Kidney epithelial cell (primary cell): ENCODE measurements around the gene ARL6. TPM values are rescaled to one million over a fixed set of nuclear protein-coding genes. Genes with fewer than 3 reads are reported as not detected.

Source experiments
- DNase-seq: peaks from one replicate; pipeline ENCODE4 v3.0.0-alpha.2; 2010; ENCODE audit warnings: low read depth
- H3K27me3 ChIP-seq: 2 replicates; pipeline ENCODE4 v1.6.0; 2011; ENCODE audit warnings: low read length; ENCODE audit not compliant: control insufficient read depth, insufficient read depth
- H3K36me3 ChIP-seq: 2 replicates; pipeline ENCODE4 v1.5.1; 2011; ENCODE audit warnings: low read length; ENCODE audit not compliant: control insufficient read depth, insufficient read depth
- H3K4me3 ChIP-seq: 2 replicates; pipeline ENCODE4 v1.5.1; 2011; ENCODE audit warnings: low read depth, mild to moderate bottlenecking, control low read depth, low read length
- total RNA-seq: library from RNA; depleted of rRNA; stranded (reverse); fragments of >200 nt; gene quantifications from 2 replicates; pipeline ENCODE4 v1.2.3, GENCODE V29; 2015
- TF ChIP-seq, protein P1 (sequence below): IDR thresholded peaks from 2 replicates; pipeline ENCODE4 v1.5.1; 2011; ENCODE audit warnings: mild to moderate bottlenecking, moderate library complexity, low read length, control low read depth, inconsistent platforms; ENCODE audit not compliant: insufficient read depth, poor library complexity, severe bottlenecking

The ARL6 gene, protein sequence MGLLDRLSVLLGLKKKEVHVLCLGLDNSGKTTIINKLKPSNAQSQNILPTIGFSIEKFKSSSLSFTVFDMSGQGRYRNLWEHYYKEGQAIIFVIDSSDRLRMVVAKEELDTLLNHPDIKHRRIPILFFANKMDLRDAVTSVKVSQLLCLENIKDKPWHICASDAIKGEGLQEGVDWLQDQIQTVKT
- 7.0 and 13.0 TPM in 2 replicates for total RNA-seq

DNA sequence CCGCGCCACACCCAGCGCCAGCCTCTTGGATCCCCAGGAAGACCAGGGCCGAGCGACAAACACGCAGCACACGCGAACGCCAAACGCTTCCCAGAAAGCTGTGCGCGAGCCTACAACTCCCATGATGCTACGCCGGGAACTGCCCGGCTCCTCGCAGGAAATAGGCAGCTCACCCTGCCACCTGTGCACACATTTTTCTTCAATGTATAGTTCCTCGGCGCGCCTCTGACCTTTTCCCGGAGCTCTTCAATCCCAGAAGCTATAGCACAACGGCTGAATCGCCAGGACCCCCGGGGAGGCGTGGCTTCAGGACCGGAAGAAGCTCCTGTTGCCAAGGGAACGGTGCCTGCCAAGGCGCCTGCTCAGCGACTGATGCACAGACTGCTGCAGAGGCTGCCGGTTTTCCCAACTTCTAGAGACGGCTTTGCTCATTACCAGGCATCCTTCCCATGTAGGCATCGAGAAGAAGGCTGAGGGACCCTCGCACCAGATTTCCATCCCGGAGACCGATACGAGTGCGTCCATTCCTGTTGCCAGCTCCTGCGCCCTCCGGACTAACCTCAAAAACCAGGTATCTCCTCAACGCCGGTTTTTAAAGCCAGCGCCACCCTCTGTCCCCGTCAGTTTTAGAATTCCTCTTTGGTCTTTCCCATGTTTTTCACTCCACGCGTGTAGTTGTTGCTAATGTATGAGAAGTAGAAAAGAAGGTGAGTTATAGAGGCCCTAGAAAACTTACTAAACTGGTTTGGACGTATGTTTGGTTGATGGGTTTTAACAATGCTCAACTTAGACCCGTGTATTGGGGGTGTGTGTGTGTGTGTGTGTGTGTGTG is at the start of gene ARL6:
Gene ARL6 (plus strand): TSS at position 352 of the 832 bp plus-strand sequence. CDS start 3,350 bp downstream, outside the sequence.
- H3K36me3 ChIP-seq: no peaks in the 10 kb centered on the region
- peak; percentile 58 for DNase-seq
- H3K4me3 ChIP-seq: peak within 1 kb of the TSS; percentile 58
- TF ChIP-seq, protein P1, sequence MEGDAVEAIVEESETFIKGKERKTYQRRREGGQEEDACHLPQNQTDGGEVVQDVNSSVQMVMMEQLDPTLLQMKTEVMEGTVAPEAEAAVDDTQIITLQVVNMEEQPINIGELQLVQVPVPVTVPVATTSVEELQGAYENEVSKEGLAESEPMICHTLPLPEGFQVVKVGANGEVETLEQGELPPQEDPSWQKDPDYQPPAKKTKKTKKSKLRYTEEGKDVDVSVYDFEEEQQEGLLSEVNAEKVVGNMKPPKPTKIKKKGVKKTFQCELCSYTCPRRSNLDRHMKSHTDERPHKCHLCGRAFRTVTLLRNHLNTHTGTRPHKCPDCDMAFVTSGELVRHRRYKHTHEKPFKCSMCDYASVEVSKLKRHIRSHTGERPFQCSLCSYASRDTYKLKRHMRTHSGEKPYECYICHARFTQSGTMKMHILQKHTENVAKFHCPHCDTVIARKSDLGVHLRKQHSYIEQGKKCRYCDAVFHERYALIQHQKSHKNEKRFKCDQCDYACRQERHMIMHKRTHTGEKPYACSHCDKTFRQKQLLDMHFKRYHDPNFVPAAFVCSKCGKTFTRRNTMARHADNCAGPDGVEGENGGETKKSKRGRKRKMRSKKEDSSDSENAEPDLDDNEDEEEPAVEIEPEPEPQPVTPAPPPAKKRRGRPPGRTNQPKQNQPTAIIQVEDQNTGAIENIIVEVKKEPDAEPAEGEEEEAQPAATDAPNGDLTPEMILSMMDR: peak; percentile 8
- no peaks in the 10 kb centered on the region for H3K27me3 ChIP-seq

DNA sequence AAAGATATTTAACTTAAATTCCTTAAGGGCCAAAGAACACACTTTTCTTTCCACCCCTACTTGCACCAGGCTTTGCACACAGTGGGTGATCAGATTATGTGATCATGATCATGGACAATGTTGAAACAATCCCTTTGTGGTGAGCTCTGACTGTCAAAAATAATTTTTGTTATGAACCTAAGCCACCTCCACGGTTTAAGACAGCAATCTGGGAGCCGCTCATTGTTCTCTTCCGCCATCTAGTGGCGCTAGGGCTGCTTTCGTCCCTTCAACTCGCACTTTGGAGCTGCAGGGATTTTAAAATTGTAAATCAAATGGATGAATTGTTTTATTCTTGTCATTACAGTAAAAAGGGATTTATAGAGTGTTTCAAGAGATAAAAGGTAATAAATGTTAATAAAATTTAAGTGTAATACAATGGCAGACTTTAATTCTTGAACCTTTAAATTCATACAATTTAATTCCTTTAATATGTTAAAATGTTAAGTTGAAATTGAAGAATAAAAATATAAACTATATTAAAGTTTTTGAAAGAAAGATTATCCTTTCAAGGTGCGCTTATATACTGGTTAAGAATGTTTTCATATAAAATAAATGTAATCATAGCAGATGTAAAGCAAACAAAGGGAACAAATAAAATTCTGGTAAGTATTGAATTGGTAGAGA is 45.3 kb upstream of the ARL6 start:
- no peak overlapping the region for H3K4me3 ChIP-seq
- TF ChIP-seq, protein P1: peak; percentile 96
- no peaks in the 10 kb centered on the region for H3K27me3 ChIP-seq
- no peaks in the 10 kb centered on the region for H3K36me3 ChIP-seq
- peak; percentile 26 for DNase-seq

DNA sequence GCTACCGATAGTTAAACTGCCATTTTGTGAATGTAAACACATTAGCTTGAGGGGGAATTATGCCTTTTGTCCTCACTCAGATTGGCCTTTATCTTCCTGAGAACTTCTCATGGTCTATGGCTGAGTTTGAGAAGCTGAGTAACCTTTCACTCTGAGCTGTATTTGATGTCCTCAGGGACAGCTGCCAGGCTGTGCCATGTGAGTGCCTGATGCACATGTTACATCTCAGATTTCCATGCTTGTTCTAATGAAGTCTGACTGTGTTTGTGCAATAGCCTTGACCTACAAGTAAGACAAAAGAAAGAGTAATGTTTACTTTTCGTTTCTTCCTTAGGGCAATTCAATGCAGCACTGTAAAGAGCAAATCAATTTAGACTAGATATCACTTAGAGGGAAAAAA is 44.1 kb upstream of the ARL6 start:
- DNase-seq: no peak
- H3K4me3 ChIP-seq: no peak overlapping the region
- no peaks in the 10 kb centered on the region for H3K27me3 ChIP-seq
- TF ChIP-seq, protein P1: no peak
- H3K36me3 ChIP-seq: no peaks in the 10 kb centered on the region

DNA sequence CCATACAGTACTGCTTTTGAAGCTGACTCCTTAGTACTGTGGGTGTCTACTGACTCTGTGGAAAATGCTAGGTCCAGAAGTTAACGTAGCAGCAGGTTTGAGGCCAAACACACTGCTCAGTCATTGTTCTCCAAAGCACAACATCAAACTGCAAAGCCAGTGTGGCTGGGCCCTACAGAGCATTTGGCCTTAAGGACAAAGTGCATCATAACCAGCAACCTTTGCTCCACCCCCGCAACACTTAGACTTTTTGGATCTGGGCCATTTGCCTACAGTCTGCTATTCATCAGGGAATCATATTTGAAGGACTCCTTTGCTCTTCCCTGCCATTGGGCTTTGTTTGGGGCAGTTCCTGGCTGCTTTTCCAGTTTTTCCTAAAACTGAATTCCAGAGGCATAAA is 43.1 kb upstream of the ARL6 start:
- Histone ChIP-seq H3K27me3 (no peaks in the 10 kb centered on the region), H3K4me3 (no peak overlapping the region), H3K36me3 (no peaks in the 10 kb centered on the region)
- TF ChIP-seq, protein P1: no peak
- DNase-seq: no peak

DNA sequence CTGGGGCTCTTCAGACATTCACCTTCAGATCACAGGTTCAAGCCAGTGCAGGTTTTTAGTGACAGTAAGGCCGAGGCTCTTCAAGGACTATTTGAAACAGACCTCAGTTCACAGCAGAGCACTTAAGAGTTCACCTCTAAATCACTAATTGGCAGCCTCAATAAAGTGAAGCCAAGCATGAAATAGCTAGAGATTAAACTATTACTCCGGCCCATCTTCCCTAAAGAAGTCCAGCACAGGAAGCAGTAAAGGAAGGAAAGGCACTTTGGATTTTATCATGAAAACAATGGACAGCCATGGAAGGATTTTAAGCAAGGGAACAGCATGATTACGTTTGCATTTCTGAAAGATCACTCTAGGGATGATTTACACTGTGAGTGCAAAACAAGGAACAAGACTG is 27.6 kb upstream of the ARL6 start:
- Histone ChIP-seq H3K36me3 (no peaks in the 10 kb centered on the region), H3K27me3 (no peaks in the 10 kb centered on the region), H3K4me3 (no peak overlapping the region)
- TF ChIP-seq, protein P1: no peak
- peak; percentile 34 for DNase-seq
